ENCODE data around the gene CACNB2. TPM values are rescaled to one million over a fixed set of nuclear protein-coding genes. Genes with fewer than 3 reads are reported as not detected.

CACNB2 gene
- total RNA-seq, 4 donors from 2014 or later = 0.16 to 2.4 (median 1.8) TPM

DNA sequence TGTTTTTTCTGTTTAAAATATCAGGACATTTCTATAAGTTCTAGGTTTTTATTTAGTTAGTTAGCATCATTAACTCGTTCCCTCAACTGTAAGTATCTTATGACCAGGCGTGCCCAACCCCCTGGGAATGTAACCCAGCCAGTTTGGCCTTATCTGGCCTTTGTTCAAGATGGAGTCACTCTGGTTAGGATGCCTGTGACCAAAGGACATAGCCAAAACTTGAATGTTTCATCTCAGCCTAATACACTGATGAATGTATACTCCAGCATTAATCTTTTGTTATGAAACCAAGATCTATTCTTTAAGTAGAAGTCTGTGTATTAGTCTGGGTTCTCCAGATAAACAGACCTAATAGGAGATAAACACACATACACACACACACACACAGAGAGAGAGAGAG is 279.7 kb downstream of the CACNB2 start:
- TF ChIP-seq, protein P1, sequence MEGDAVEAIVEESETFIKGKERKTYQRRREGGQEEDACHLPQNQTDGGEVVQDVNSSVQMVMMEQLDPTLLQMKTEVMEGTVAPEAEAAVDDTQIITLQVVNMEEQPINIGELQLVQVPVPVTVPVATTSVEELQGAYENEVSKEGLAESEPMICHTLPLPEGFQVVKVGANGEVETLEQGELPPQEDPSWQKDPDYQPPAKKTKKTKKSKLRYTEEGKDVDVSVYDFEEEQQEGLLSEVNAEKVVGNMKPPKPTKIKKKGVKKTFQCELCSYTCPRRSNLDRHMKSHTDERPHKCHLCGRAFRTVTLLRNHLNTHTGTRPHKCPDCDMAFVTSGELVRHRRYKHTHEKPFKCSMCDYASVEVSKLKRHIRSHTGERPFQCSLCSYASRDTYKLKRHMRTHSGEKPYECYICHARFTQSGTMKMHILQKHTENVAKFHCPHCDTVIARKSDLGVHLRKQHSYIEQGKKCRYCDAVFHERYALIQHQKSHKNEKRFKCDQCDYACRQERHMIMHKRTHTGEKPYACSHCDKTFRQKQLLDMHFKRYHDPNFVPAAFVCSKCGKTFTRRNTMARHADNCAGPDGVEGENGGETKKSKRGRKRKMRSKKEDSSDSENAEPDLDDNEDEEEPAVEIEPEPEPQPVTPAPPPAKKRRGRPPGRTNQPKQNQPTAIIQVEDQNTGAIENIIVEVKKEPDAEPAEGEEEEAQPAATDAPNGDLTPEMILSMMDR (IDR thresholded peaks at IDR 0.05; ENCODE audit: low read depth) = no peak

- TF ChIP-seq, protein P1 (IDR thresholded peaks at IDR 0.05; ENCODE audit: low read depth) = no peak
Observed at GRCh38 chr10:18421726-18422293, 281.6 kb downstream of the CACNB2 start.

GRCh38 chr10:18423058-18423637 is 282.9 kb downstream of the CACNB2 start:
- TF ChIP-seq, protein P1 (IDR thresholded peaks at IDR 0.05; ENCODE audit: low read depth) = no peak

- TF ChIP-seq, protein P1 (IDR thresholded peaks at IDR 0.05; ENCODE audit: low read depth) = no peak
Observed at GRCh38 chr10:18424200-18424599, 284.0 kb downstream of the CACNB2 start.

- TF ChIP-seq, protein P1 (IDR thresholded peaks at IDR 0.05; ENCODE audit: low read depth) = no peak
Observed at GRCh38 chr10:18429335-18429734, 289.1 kb downstream of the CACNB2 start.

DNA sequence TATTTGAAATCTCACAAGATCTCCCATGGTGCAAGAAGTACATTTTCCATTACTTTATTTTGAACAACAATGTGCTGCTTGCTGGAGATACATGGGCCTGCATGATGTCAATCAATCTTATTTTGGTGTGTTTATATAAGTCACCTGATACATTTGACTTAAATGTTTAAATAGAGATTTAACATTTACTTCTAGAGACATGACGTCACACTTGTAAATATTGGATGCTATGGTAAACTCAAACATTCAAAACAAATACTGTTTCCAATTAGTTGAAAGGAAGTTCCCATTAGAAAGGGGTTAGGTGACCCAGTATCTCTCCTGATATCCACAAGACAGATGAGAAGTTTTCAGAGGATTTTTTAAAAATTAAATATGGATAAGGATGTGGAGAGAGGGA is 296.7 kb downstream of the CACNB2 start:
- TF ChIP-seq, protein P1 (IDR thresholded peaks at IDR 0.05; ENCODE audit: low read depth) = no peak

DNA sequence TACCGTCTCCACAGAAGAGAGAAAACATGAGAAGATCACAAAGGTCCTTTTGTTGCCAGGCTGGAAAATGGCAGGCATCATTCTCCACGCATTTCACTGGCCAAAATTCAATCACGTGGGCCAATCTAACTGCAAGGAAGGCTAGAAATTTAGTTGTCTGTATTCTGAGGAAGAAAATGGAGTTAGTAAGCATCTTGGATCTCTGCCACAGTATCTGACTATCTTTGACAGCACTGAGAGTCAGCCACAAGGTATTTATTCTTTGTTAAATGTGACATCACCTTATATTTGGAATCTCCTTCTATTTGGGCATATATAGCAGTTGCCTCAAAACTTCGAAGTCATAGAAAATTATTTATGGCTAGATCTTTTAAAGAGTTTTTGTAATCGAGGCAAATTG is 297.3 kb downstream of the CACNB2 start:
- TF ChIP-seq, protein P1 (IDR thresholded peaks at IDR 0.05; ENCODE audit: low read depth) = no peak

Measured in subcutaneous adipose tissue (tissue), 4 donors.